DOHH2 (cell line): ENCODE data around the gene NPL.

Experiments
- H3F3A ChIP-seq: fragments of 200-600 bp; sonication (generic), shearing (Covaris generic); 2 replicates; pipeline ENCODE4 v1.6.0; 2016; ENCODE audit warnings: antibody characterized with exemption, mild to moderate bottlenecking; ENCODE audit not compliant: control insufficient read depth, insufficient read depth
- H3K27ac ChIP-seq: fragments of 200-600 bp; sonication (generic); 2 replicates; pipeline ENCODE4 v1.5.1; 2014; ENCODE audit warnings: low read depth, mild to moderate bottlenecking, low read length, moderate library complexity
- H3K27me3 ChIP-seq: fragments of 200-600 bp; sonication (generic); 2 replicates; pipeline ENCODE4 v1.6.1; 2014; ENCODE audit warnings: mild to moderate bottlenecking, low read length, mixed read lengths; ENCODE audit not compliant: control insufficient read depth
- H3K36me3 ChIP-seq: fragments of 200-600 bp; sonication (generic); 2 replicates; pipeline ENCODE4 v1.6.1; 2014; ENCODE audit warnings: mild to moderate bottlenecking, low read length, moderate library complexity, mixed read lengths; ENCODE audit not compliant: control insufficient read depth
- H3K4me1 ChIP-seq: fragments of 200-600 bp; sonication (generic); 2 replicates; pipeline ENCODE4 v1.6.1; 2014; ENCODE audit warnings: mild to moderate bottlenecking, low read length, mixed read lengths; ENCODE audit not compliant: control insufficient read depth
- H3K4me2 ChIP-seq: fragments of 200-600 bp; sonication (generic); 2 replicates; pipeline ENCODE4 v1.6.0; 2014; ENCODE audit warnings: mild to moderate bottlenecking, low read length, moderate library complexity
- H3K4me3 ChIP-seq: fragments of 200-600 bp; sonication (generic); 2 replicates; pipeline ENCODE4 v1.5.1; 2014; ENCODE audit warnings: mild to moderate bottlenecking, low read length, mixed read lengths
- H3K79me2 ChIP-seq: fragments of 200-600 bp; sonication (generic); 2 replicates; pipeline ENCODE4 v1.6.1; 2014; ENCODE audit warnings: mild to moderate bottlenecking, low read length, mixed read lengths; ENCODE audit not compliant: control insufficient read depth
- H3K9me2 ChIP-seq: fragments of 200-600 bp; sonication (generic); replicated peaks from 2 replicates; pipeline ENCODE4 v1.6.1; 2014; ENCODE audit warnings: mild to moderate bottlenecking, low read length, mixed read lengths; ENCODE audit not compliant: control insufficient read depth
- H3K9me3 ChIP-seq: fragments of 200-600 bp; sonication (generic); 2 replicates; pipeline ENCODE4 v1.6.1; 2014; ENCODE audit warnings: antibody characterized with exemption, low read length, mixed read lengths; ENCODE audit not compliant: control insufficient read depth, insufficient read depth
- H4K20me1 ChIP-seq: fragments of 200-600 bp; sonication (generic); 2 replicates; pipeline ENCODE4 v1.6.0; 2014; ENCODE audit warnings: low read depth, mild to moderate bottlenecking, antibody characterized with exemption, low read length, moderate library complexity; ENCODE audit not compliant: control insufficient read depth, insufficient read depth
- EZH2phosphoT487 ChIP-seq: fragments of 200-600 bp; sonication (generic); IDR thresholded peaks from 2 replicates; pipeline ENCODE4 v1.6.1; 2017; ENCODE audit warnings: borderline replicate concordance, mild to moderate bottlenecking, antibody characterized with exemption, low read length, moderate library complexity, mixed read lengths
- TF ChIP-seq, protein P1 (sequence below): fragments of 200-600 bp; sonication (generic); IDR thresholded peaks from one replicate; pipeline ENCODE4 v1.5.1; 2014; ENCODE audit warnings: antibody characterized with exemption, mild to moderate bottlenecking, low read depth, low read length; ENCODE audit not compliant: poor library complexity, severe bottlenecking

The NPL gene

DNA sequence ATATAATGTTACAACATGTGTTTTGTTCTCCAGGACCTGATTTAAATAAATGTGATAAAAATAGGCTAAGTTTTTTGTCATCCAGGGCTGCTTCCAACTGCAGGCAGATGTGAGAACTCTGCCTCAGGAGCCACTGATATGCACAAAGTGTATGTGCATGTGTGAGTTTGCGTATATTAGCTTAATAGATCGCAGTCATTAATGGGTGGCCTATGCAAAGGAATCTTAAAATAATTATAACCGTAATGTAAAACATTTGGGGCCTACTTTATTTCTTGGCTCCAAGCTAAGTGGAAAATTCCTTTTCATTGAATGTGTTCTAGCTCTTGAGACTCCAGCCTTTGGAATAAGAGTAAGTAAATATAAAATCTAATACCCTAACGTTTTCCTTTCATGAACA is 66.3 kb downstream of the NPL start:
- Histone ChIP-seq H3K79me2 (peaks cover 80% of the 10 kb centered on the region), H3K4me1 (no peaks in the 10 kb centered on the region), H3K4me3 (no peak overlapping the region), H3K9me3 (no peaks in the 10 kb centered on the region), H3K27me3 (no peaks in the 10 kb centered on the region), H3K4me2 (no peak overlapping the region), H3K9me2 (no peaks in the 10 kb centered on the region), H3F3A (peaks cover 18% of the 10 kb centered on the region; the same call in 1 of the 2 replicates), H4K20me1 (peaks cover 35% of the 10 kb centered on the region), H3K27ac (no peak overlapping the region), H3K36me3 (peaks cover 100% of the 10 kb centered on the region)
- no peak for TF ChIP-seq EZH2phosphoT487
- TF ChIP-seq, protein P1, sequence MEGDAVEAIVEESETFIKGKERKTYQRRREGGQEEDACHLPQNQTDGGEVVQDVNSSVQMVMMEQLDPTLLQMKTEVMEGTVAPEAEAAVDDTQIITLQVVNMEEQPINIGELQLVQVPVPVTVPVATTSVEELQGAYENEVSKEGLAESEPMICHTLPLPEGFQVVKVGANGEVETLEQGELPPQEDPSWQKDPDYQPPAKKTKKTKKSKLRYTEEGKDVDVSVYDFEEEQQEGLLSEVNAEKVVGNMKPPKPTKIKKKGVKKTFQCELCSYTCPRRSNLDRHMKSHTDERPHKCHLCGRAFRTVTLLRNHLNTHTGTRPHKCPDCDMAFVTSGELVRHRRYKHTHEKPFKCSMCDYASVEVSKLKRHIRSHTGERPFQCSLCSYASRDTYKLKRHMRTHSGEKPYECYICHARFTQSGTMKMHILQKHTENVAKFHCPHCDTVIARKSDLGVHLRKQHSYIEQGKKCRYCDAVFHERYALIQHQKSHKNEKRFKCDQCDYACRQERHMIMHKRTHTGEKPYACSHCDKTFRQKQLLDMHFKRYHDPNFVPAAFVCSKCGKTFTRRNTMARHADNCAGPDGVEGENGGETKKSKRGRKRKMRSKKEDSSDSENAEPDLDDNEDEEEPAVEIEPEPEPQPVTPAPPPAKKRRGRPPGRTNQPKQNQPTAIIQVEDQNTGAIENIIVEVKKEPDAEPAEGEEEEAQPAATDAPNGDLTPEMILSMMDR, result no peak

DNA sequence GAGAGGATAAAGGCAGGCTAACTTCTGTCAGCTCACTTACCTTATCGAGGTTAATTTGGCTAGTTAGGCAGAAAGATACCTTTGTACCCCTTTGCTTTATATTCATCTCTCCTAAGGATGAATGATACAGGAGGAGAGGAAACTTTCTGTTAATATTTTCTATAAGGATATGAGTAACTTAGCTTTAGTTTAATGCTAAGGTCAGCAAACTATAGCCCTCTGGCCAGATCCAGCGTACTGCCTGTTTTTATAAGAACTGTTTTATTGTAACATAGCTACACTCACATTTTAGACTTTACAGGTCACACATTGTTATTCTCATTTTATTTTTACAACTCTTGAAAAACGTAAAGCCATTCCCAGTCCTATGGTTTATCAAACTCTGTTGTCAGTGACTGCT is 67.6 kb downstream of the NPL start:
- no peak overlapping the region for H3K4me3 ChIP-seq
- peaks cover 13% of the 10 kb centered on the region; the same call in 1 of the 2 replicates for H3F3A ChIP-seq
- peaks cover 28% of the 10 kb centered on the region; the same call in 1 of the 2 replicates for H4K20me1 ChIP-seq
- H3K4me1 ChIP-seq, result no peaks in the 10 kb centered on the region
- H3K79me2 ChIP-seq, result peaks cover 77% of the 10 kb centered on the region
- no peaks in the 10 kb centered on the region for H3K27me3 ChIP-seq
- peaks cover 100% of the 10 kb centered on the region for H3K36me3 ChIP-seq
- no peaks in the 10 kb centered on the region for H3K9me2 ChIP-seq
- H3K4me2 ChIP-seq, result no peak overlapping the region
- TF ChIP-seq EZH2phosphoT487, result no peak
- TF ChIP-seq, protein P1, result no peak
- H3K9me3 ChIP-seq, result no peaks in the 10 kb centered on the region
- H3K27ac ChIP-seq, result no peak overlapping the region

DNA sequence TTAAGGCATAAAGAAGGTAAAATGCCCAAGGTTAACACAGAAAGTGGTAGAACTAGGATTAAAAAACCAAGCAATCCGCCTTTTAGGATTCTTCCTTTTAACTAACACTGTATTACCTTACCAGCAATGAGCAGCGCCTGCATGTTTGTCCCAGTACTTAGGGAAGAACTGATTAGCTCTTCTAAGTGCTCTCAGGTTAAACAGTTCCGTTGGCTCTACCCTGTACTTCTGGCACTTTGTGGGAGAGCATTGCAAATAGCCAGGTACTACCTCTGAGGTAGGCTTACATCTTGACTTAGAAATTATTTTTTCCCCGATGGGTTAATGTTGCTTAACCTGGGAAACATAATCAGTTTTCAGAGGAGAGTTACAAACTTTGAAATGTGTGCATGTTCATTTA is 71.1 kb downstream of the NPL start:
- no peaks in the 10 kb centered on the region for H3K9me2 ChIP-seq
- H3K79me2 ChIP-seq, result peaks cover 67% of the 10 kb centered on the region
- H3K27ac ChIP-seq, result no peak overlapping the region
- H3K4me1 ChIP-seq, result no peaks in the 10 kb centered on the region
- no peak overlapping the region for H3K4me2 ChIP-seq
- no peaks in the 10 kb centered on the region for H3K9me3 ChIP-seq
- peaks cover 100% of the 10 kb centered on the region for H3K36me3 ChIP-seq
- no peaks in the 10 kb centered on the region for H3K27me3 ChIP-seq
- TF ChIP-seq, protein P1, result no peak
- TF ChIP-seq EZH2phosphoT487, result no peak
- H3F3A ChIP-seq, result peaks cover 11% of the 10 kb centered on the region; the same call in 1 of the 2 replicates
- H3K4me3 ChIP-seq, result no peak overlapping the region
- 0 out of 2 replicates have a peak, but pooled peaks cover 3% of the 10 kb centered on the region for H4K20me1 ChIP-seq

DNA sequence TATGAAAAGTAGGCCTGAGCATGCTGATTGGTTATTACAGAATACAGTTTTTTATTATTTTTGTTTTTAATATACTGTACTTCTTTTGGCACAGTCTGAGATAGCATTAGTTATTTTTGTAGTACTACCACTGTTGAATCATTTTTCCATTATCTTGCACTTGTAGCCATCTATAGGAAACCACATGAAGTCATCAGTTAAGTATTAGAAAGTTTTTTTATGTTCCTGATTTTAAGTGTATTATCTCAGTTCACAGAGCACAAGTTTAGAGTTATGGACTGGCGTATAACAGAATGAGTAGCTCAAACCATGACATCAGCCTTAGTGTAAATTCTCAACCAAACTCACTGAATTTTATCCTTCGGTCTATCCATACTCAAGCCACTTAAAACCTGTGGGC is 72.4 kb downstream of the NPL start:
- Histone ChIP-seq H3K36me3 (peaks cover 100% of the 10 kb centered on the region), H3K79me2 (peaks cover 67% of the 10 kb centered on the region), H3K9me2 (no peaks in the 10 kb centered on the region), H3K27ac (no peak overlapping the region), H4K20me1 (0 out of 2 replicates have a peak, but pooled peaks cover 3% of the 10 kb centered on the region), H3K4me1 (no peaks in the 10 kb centered on the region), H3K4me3 (no peak overlapping the region), H3K9me3 (no peaks in the 10 kb centered on the region), H3K27me3 (no peaks in the 10 kb centered on the region), H3K4me2 (no peak overlapping the region), H3F3A (peaks cover 11% of the 10 kb centered on the region; the same call in 1 of the 2 replicates)
- no peak for TF ChIP-seq EZH2phosphoT487
- TF ChIP-seq, protein P1, result no peak
